Measurements from ENCODE around the gene PTGR3.

Gene PTGR3

GRCh38 chr18:75211626-75211952, 2.6 kb upstream of the PTGR3 start:
- TF ChIP-seq, protein P1, sequence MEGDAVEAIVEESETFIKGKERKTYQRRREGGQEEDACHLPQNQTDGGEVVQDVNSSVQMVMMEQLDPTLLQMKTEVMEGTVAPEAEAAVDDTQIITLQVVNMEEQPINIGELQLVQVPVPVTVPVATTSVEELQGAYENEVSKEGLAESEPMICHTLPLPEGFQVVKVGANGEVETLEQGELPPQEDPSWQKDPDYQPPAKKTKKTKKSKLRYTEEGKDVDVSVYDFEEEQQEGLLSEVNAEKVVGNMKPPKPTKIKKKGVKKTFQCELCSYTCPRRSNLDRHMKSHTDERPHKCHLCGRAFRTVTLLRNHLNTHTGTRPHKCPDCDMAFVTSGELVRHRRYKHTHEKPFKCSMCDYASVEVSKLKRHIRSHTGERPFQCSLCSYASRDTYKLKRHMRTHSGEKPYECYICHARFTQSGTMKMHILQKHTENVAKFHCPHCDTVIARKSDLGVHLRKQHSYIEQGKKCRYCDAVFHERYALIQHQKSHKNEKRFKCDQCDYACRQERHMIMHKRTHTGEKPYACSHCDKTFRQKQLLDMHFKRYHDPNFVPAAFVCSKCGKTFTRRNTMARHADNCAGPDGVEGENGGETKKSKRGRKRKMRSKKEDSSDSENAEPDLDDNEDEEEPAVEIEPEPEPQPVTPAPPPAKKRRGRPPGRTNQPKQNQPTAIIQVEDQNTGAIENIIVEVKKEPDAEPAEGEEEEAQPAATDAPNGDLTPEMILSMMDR (IDR thresholded peaks at IDR 0.05; ENCODE audit: borderline replicate concordance, insufficient read depth, low read depth, low read length): no peak
- H3K4me3 ChIP-seq (ENCODE audit: low read depth, low read length): peak overlapping the region; percentile 88

DNA sequence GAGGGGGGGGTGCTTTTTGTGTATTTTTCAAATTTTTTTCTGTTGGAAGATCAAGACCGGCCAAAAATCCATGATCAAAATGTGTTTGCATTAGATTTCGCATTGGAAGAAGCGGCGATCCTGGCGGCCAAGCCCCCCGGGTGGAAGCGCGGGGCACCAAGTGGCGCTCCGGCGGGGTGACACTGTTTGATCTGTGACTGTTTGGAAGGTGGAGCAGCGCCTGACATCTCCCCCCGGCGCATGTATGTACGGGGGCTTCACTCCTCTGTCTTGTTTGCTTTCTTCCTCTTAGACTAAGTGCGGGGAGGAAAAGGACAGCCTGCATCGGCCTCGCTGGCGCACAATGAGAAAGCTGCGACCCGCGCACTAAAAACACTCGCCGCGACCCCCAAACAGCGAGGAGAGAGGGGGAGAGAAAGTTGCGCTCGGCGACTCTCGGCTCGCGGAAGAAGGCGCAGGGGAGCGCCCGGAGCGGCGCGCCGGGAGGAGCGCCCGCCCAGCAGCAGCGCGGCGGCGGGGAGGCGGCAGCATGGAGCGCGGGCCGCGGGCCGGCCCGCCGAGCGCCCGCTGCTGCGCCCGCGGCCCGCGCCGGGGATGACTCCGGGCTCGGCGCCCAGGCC, 2.2 kb upstream of the PTGR3 start:
- TF ChIP-seq, protein P1 (IDR thresholded peaks at IDR 0.05; ENCODE audit: borderline replicate concordance, insufficient read depth, low read depth, low read length): no peak

DNA sequence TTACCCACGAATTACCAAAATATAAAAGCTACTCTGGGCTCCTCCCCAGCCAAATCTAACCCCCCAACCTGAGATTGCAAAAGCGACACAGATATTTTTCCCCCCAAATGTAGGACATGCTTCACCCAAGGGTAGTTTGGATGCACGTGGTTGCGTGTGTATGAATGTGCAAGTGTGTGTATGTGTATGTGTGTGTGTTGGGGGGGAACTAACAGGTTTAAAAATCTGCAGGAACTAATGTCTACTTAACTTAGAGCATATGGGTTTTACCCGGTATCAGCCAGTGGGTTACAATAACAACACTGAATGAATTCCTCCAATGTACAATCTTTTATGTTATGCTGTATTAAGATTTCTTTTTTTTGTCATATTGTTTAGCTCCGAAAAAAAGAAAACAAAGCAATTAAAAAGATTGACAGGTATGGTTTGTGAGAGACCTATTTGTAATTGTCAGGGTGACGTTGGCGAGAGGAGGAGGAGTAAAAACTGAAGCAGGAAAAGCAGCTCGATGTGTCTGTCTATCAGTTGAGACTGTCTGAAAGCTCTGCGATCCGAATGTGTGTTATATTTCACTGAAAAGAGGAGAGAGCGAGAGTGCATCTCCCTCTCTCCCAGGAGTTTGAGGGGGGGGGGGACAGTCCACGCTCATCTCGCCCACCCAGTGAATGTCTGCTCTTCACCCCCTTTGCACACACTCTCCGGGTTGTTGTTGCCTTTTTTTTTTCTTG, 1.5 kb upstream of the PTGR3 start, which contains the start of gene TSHZ1:
TSS of gene TSHZ1 (plus strand) at position 524 of the 728 bp plus-strand sequence. CDS start 1,080 bp downstream, outside the sequence.
- TF ChIP-seq, protein P1 (IDR thresholded peaks at IDR 0.05; ENCODE audit: borderline replicate concordance, insufficient read depth, low read depth, low read length): no peak
- peak within 1 kb of the TSS; percentile 88 for H3K4me3 ChIP-seq (ENCODE audit: low read depth, low read length)

More for the DNA sequence above, 2.2 kb upstream of the PTGR3 start:
- H3K4me3 ChIP-seq (ENCODE audit: low read depth, low read length): peak overlapping the region; percentile 88

DNA sequence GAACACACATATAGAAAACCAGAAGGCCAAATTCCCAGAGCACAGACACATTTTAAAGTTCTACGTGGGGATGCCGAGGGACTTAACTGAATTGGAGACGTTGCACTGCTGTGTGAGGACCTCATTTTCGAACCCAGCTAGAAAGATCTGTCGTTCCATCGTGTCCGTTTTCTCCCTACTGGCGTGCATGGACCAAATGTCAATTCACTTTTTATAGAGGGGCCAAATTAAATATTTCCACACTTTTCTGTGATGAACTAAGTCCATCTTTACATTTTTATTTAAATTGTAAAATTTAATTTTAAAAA, 966 bp upstream of the PTGR3 start:
- H3K4me3 ChIP-seq (ENCODE audit: low read depth, low read length): peak overlapping the region; percentile 66
- TF ChIP-seq, protein P1 (IDR thresholded peaks at IDR 0.05; ENCODE audit: borderline replicate concordance, insufficient read depth, low read depth, low read length): no peak

- H3K4me3 ChIP-seq (ENCODE audit: low read depth, low read length): peak overlapping the region; percentile 66
- TF ChIP-seq, protein P1 (IDR thresholded peaks at IDR 0.05; ENCODE audit: borderline replicate concordance, insufficient read depth, low read depth, low read length): no peak
Observed at GRCh38 chr18:75208836-75209128, 157 bp downstream of the PTGR3 start.

DNA sequence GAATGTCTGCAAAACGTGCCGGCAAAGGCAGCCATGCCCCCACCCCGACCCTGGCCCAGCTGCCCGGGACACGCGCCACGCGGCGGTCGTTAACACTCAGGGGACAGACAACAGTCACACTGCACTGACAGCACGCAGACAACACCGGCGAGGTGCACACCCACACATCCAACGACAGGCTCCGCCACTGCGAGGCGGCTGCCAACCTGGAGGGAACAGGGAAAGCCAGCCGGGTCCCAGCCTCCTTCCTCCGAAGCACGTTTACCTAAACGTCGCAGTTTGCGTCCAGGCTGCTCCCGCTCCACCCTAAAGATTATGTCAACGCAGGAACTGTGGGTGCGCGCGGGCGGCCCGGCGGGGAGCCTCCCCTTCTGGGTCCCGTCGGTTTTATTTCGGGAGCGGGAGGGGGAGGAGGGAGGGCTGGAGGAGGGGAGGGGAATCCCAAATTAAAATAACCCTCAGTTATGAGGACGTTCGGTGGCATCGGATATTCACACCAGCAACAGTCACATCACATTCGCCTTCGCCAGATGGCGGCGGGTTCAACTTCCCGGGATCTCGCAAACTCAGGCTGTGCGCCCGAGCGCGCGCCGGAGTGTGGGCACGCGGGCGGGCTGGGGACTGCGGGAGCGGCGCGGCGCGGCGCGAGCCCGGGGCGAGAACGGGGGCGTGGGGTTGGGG, 644 bp downstream of the PTGR3 start:
- peak overlapping the region; percentile 66 for H3K4me3 ChIP-seq (ENCODE audit: low read depth, low read length)
- TF ChIP-seq, protein P1 (IDR thresholded peaks at IDR 0.05; ENCODE audit: borderline replicate concordance, insufficient read depth, low read depth, low read length): no peak
